K562 (cell line): ENCODE data around the gene CAPN7.

Source experiments
- ARID2 ChIP-seq: fragments of 450-650 bp; IDR thresholded peaks from 2 replicates; pipeline ENCODE4 v1.6.1; 2017; ENCODE audit warnings: antibody characterized with exemption, mild to moderate bottlenecking
- BRCA1 ChIP-seq, 2 experiments: fragments of 450-650 bp in 1 of 2; sonication (generic) in 1 of 2; formaldehyde crosslinking in 1 of 2; IDR thresholded peaks; 2 replicates each; pipeline versions ENCODE4 v1.5.0 to v1.6.1; 2017 to 2020; ENCODE audit warnings: mild to moderate bottlenecking in 1 of 2, missing genetic modification reagents in 1 of 2
- DPF2 ChIP-seq: fragments of 450-650 bp; IDR thresholded peaks from 2 replicates; pipeline ENCODE4 v1.6.1; 2016
- EP300 ChIP-seq: IDR thresholded peaks from 2 replicates; pipeline ENCODE4 v1.6.1; 2012; ENCODE audit warnings: low read length, improper control_type of control experiment
- KAT8 ChIP-seq: fragments of 450-650 bp; IDR thresholded peaks from 2 replicates; pipeline ENCODE4 v1.6.1; 2016; ENCODE audit warnings: low read depth, mild to moderate bottlenecking
- POLR2A ChIP-seq: fragments of 450-650 bp; conservative IDR thresholded peaks from 2 replicates; pipeline ENCODE4 v1.6.1; 2016
- RBBP5 ChIP-seq: fragments of 200-600 bp; sonication (generic); IDR thresholded peaks from 2 replicates; pipeline ENCODE4 v1.6.1; 2012; ENCODE audit warnings: borderline replicate concordance, mild to moderate bottlenecking, low read length, control low read depth, inconsistent platforms; ENCODE audit not compliant: insufficient read depth, poor library complexity, severe bottlenecking
- RNF2 ChIP-seq: sonication (generic); IDR thresholded peaks from 2 replicates; pipeline ENCODE4 v1.6.1; 2016
- ZNF165 ChIP-seq: fragments of 250-450 bp; sonication (Bioruptor Pico); IDR thresholded peaks from 2 replicates; pipeline ENCODE4 v1.4.0; 2020; ENCODE audit warnings: borderline replicate concordance
- TF ChIP-seq, protein P1 (sequence below): sonication (generic); formaldehyde crosslinking; IDR thresholded peaks from 2 replicates; pipeline ENCODE4 v1.8.1; 2022; ENCODE audit warnings: missing genetic modification reagents
- TF ChIP-seq, protein P2 (sequence below), 2 experiments: fragments of 450-650 bp in 1 of 2; IDR thresholded peaks; 2 replicates each; pipeline ENCODE4 v1.6.1; 2011 to 2017; ENCODE audit warnings: low read depth in 2 of 2, antibody characterized with exemption in 1 of 2, borderline replicate concordance in 1 of 2, low read length in 1 of 2, mild to moderate bottlenecking in 1 of 2, mixed read lengths in 1 of 2; ENCODE audit not compliant: control insufficient read depth in 1 of 2

DNA sequence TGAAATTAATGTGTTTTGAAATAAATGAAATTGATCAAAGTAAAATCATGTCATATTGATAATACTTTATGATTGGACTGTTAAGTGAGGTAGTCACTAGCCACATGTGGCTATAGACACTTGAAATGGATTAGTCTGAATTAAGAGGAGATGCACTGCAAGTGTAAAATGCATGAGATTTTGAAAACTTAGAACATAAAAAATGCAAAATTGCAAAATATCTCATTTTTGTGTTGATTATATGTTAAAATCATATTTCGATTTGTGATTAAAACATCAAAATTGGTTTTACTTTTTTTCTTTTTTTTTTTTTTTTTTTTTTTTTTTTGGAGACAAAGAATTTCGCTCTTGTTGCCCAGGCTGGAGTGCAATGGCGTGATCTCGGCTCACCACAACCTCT is 23.2 kb downstream of the CAPN7 start:
- TF ChIP-seq BRCA1 (IDR thresholded peaks at IDR 0.05) = no peak
- TF ChIP-seq BRCA1 (CRISPR knock-in tag; IDR thresholded peaks at IDR 0.05) = no peak
- TF ChIP-seq ARID2 = no peak
- TF ChIP-seq, protein P1, sequence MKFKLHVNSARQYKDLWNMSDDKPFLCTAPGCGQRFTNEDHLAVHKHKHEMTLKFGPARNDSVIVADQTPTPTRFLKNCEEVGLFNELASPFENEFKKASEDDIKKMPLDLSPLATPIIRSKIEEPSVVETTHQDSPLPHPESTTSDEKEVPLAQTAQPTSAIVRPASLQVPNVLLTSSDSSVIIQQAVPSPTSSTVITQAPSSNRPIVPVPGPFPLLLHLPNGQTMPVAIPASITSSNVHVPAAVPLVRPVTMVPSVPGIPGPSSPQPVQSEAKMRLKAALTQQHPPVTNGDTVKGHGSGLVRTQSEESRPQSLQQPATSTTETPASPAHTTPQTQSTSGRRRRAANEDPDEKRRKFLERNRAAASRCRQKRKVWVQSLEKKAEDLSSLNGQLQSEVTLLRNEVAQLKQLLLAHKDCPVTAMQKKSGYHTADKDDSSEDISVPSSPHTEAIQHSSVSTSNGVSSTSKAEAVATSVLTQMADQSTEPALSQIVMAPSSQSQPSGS = no peak
- no peak for TF ChIP-seq KAT8
- no peak for TF ChIP-seq EP300
- TF ChIP-seq DPF2 = no peak
- no peak for TF ChIP-seq RNF2
- no peak for TF ChIP-seq POLR2A
- TF ChIP-seq RBBP5 = no peak
- no peak for TF ChIP-seq ZNF165
- TF ChIP-seq, protein P2, sequence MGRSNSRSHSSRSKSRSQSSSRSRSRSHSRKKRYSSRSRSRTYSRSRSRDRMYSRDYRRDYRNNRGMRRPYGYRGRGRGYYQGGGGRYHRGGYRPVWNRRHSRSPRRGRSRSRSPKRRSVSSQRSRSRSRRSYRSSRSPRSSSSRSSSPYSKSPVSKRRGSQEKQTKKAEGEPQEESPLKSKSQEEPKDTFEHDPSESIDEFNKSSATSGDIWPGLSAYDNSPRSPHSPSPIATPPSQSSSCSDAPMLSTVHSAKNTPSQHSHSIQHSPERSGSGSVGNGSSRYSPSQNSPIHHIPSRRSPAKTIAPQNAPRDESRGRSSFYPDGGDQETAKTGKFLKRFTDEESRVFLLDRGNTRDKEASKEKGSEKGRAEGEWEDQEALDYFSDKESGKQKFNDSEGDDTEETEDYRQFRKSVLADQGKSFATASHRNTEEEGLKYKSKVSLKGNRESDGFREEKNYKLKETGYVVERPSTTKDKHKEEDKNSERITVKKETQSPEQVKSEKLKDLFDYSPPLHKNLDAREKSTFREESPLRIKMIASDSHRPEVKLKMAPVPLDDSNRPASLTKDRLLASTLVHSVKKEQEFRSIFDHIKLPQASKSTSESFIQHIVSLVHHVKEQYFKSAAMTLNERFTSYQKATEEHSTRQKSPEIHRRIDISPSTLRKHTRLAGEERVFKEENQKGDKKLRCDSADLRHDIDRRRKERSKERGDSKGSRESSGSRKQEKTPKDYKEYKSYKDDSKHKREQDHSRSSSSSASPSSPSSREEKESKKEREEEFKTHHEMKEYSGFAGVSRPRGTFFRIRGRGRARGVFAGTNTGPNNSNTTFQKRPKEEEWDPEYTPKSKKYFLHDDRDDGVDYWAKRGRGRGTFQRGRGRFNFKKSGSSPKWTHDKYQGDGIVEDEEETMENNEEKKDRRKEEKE (IDR thresholded peaks at IDR 0.05; ENCODE audit: borderline replicate concordance in 1 of 2, control insufficient read depth in 1 of 2, low read depth in 2 of 2, low read length in 1 of 2) = no peak
